PC-9 (cell line): ENCODE results near the gene OR6C3. TPM values are rescaled to one million over a fixed set of nuclear protein-coding genes. Genes with fewer than 3 reads are reported as not detected.
"Not testable (repeated sequence)": the region's sequence is repeated elsewhere in the genome, so short reads cannot be mapped to it uniquely, and the experiment has no call there.

Source experiments
- BruUV-seq: library from RNA; stranded (reverse); fragments of 400-500 nt; replicated peaks from 2 replicates; lab custom pipeline; 2021; lab: Mats Ljungman, UMichigan
- CTCF ChIA-PET: fragments of 300-600 bp; sonication (Branson Sonifier 250); formaldehyde crosslinking; loops from one replicate; lab custom pipeline; 2022; ENCODE audit warnings: antibody characterized with exemption; lab: Charles Lee
- POLR2A ChIA-PET: fragments of 300-600 bp; sonication (Branson Sonifier 250); formaldehyde crosslinking; loops from one replicate; lab custom pipeline; 2022; ENCODE audit warnings: antibody characterized with exemption; ENCODE audit not compliant: unreplicated experiment; lab: Charles Lee
- DNase-seq, 2 experiments: peaks; one replicate each; pipeline versions ENCODE4 v3.0.0 to v3.0.0-alpha.2; 2015 to 2022; ENCODE audit warnings: mixed read lengths in 1 of 2
- H2AFZ ChIP-seq: fragments of 200-600 bp; sonication (generic); 2 replicates; pipeline ENCODE4 v1.8.1; 2017; ENCODE audit warnings: antibody characterized with exemption
- H3F3A ChIP-seq: fragments of 200-600 bp; sonication (generic); 2 replicates; pipeline ENCODE4 v1.8.1; 2017; ENCODE audit warnings: antibody characterized with exemption, mild to moderate bottlenecking, low read depth; ENCODE audit not compliant: insufficient read depth
- H3K27ac ChIP-seq: fragments of 200-600 bp; sonication (generic); 2 replicates; pipeline ENCODE4 v1.6.1; 2016; ENCODE audit warnings: mixed run types
- H3K27me3 ChIP-seq: fragments of 200-600 bp; sonication (generic); 2 replicates; pipeline ENCODE4 v1.6.1; 2016; ENCODE audit warnings: low read depth, mixed run types; ENCODE audit not compliant: insufficient read depth
- H3K36me3 ChIP-seq: fragments of 200-600 bp; sonication (generic); 2 replicates; pipeline ENCODE4 v1.6.1; 2016; ENCODE audit warnings: low read depth, mixed run types
- H3K4me1 ChIP-seq: fragments of 200-600 bp; sonication (generic); replicated peaks from 2 replicates; pipeline ENCODE4 v1.6.1; 2016; ENCODE audit warnings: mixed run types; ENCODE audit not compliant: insufficient read depth
- H3K4me2 ChIP-seq: fragments of 200-600 bp; sonication (generic); 2 replicates; pipeline ENCODE4 v1.6.1; 2017; ENCODE audit warnings: mixed run types
- H3K4me3 ChIP-seq: fragments of 200-600 bp; sonication (generic); 2 replicates; pipeline ENCODE4 v1.6.1; 2016; ENCODE audit warnings: mixed run types
- H3K79me2 ChIP-seq: fragments of 200-600 bp; sonication (generic); 2 replicates; pipeline ENCODE4 v1.6.1; 2017; ENCODE audit warnings: low read depth, mixed run types
- H3K9me2 ChIP-seq: fragments of 200-600 bp; sonication (generic); 2 replicates; pipeline ENCODE4 v1.8.1; 2017; ENCODE audit warnings: mild to moderate bottlenecking; ENCODE audit not compliant: insufficient read depth
- H3K9me3 ChIP-seq: fragments of 200-600 bp; sonication (generic); 2 replicates; pipeline ENCODE4 v1.8.1; 2016; ENCODE audit warnings: low read depth; ENCODE audit not compliant: insufficient read depth
- H4K20me1 ChIP-seq: fragments of 200-600 bp; sonication (generic); 2 replicates; pipeline ENCODE4 v1.8.1; 2017; ENCODE audit not compliant: insufficient read depth
- EZH2 ChIP-seq: fragments of 200-600 bp; sonication (generic); IDR thresholded peaks from 2 replicates; pipeline ENCODE4 v1.8.0; 2017; ENCODE audit warnings: antibody characterized with exemption, low read depth
- intact Hi-C: fragments of 100-400 bp; cut with micrococcal nuclease; formaldehyde crosslinking; loops from one replicate; pipeline ENCODE4 v1.10.0; 2022; ENCODE audit not compliant: unreplicated experiment
- total RNA-seq: library from RNA; stranded (reverse); gene quantifications from 2 replicates; pipeline ENCODE4 v1.2.3, GENCODE V29; 2021
- TF ChIP-seq, protein P1 (sequence below): fragments of 200-600 bp; sonication (generic); conservative IDR thresholded peaks from 2 replicates; pipeline ENCODE4 v1.6.1; 2017; ENCODE audit warnings: mixed run types, antibody characterized with exemption, mild to moderate bottlenecking, moderate library complexity

The OR6C3 gene
- total RNA-seq, 1 experiment from 2014 or later = not detected

DNA sequence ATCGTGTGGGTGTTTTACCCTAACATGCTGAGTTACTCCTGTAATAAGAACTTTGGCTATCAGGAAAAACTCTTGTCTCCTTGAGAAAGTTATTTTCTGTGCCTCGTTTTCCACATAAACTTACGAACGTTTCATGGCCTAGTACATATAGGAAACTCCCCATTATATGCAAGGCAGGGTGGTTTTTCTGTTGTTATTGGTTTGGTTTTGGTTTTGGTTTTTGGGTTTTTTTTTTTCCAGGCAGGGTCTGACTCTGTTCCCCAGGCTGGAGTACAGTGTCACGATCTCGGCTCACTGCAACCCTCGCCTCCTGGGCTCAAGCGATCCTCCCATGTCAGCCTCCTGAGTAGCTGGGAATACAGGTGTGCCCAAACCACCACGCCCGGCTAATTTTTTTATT is 5.5 kb downstream of the OR6C3 start:
- Histone ChIP-seq H3K9me2 (no peaks in the 10 kb centered on the region), H4K20me1 (no peaks in the 10 kb centered on the region), H3F3A (no peaks in the 10 kb centered on the region), H3K79me2 (no peaks in the 10 kb centered on the region), H2AFZ (0 out of 2 replicates have a peak overlapping the region, but pooled peaks have one; percentile 48), H3K9me3 (no peaks in the 10 kb centered on the region), H3K4me3 (no peak overlapping the region), H3K36me3 (no peaks in the 10 kb centered on the region), H3K27me3 (no peaks in the 10 kb centered on the region), H3K4me2 (no peak overlapping the region), H3K27ac (no peak overlapping the region), H3K4me1 (no peaks in the 10 kb centered on the region)
- intact Hi-C loops = no loop called here
- POLR2A ChIA-PET = no interaction called here
- no peak for TF ChIP-seq EZH2
- TF ChIP-seq, protein P1, sequence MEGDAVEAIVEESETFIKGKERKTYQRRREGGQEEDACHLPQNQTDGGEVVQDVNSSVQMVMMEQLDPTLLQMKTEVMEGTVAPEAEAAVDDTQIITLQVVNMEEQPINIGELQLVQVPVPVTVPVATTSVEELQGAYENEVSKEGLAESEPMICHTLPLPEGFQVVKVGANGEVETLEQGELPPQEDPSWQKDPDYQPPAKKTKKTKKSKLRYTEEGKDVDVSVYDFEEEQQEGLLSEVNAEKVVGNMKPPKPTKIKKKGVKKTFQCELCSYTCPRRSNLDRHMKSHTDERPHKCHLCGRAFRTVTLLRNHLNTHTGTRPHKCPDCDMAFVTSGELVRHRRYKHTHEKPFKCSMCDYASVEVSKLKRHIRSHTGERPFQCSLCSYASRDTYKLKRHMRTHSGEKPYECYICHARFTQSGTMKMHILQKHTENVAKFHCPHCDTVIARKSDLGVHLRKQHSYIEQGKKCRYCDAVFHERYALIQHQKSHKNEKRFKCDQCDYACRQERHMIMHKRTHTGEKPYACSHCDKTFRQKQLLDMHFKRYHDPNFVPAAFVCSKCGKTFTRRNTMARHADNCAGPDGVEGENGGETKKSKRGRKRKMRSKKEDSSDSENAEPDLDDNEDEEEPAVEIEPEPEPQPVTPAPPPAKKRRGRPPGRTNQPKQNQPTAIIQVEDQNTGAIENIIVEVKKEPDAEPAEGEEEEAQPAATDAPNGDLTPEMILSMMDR = no peak
- BruUV-seq = no TSS peak
- CTCF ChIA-PET = no interaction called here
- no peak for DNase-seq

DNA sequence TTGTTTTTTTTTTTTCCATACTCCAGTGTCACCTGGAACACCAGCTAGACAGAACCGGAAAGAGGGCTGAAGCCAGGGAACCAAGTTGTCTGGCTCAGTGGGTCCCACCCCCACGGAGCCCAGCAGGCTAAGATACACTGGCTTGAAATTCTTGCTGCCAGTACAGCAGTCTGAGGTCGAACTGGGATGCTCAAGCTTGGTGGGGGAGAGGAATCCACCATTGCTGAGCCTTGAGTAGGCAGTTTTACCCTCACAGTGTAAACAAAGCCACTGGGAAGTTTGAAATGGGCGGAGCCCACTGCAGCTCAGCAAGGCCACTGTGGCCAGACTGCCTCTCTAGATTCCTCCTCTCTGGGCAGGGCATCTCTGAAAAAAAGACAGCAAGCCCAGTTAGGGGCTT is 24.8 kb downstream of the OR6C3 start:
- BruUV-seq, H4K20me1 ChIP-seq, CTCF ChIA-PET: not testable (repeated sequence)

DNA sequence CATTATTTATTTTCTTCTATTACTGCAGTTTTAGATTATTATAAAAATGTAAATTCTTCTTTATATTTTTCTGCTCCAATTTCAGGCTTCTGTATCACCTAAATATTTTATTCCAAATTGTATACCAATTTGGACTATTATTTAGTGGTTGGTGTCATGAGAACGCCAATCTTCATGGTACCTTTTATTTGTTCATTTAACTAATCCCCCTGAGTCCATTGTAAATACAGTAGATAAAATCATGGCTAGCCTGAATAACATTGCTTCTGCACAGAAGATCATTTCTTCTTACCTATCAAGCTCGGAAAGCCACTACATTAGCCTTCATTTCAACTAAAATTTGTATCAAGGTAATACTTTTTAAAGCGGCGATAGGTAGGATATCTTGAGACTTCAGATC is 32.1 kb downstream of the OR6C3 start, which contains the start of gene OR6C75:
TSS of gene OR6C75 (plus strand) at position 301 of the 400 bp plus-strand sequence. CDS start 2,136 bp downstream, outside the sequence.
- no peaks in the 10 kb centered on the region for H3K79me2 ChIP-seq
- intact Hi-C loops = no loop called here
- BruUV-seq = no TSS peak
- no peak within 1 kb of the TSS for H2AFZ ChIP-seq
- no peaks in the 10 kb centered on the region for H3K27me3 ChIP-seq
- no peak for TF ChIP-seq EZH2
- TF ChIP-seq, protein P1 = no peak
- H3K4me2 ChIP-seq = no peak within 1 kb of the TSS
- ChIA-PET CTCF (no interaction called here), POLR2A (no interaction called here)
- no peaks in the 10 kb centered on the region for H3K9me2 ChIP-seq
- H4K20me1 ChIP-seq = no peaks in the 10 kb centered on the region
- no peaks in the 10 kb centered on the region for H3K9me3 ChIP-seq
- no peak within 1 kb of the TSS for H3K27ac ChIP-seq
- DNase-seq = no peak
- no peaks in the 10 kb centered on the region for H3F3A ChIP-seq
- H3K4me1 ChIP-seq = no peaks in the 10 kb centered on the region
- no peaks in the 10 kb centered on the region for H3K36me3 ChIP-seq
- no peak within 1 kb of the TSS for H3K4me3 ChIP-seq

More for the DNA sequence above, 24.8 kb downstream of the OR6C3 start:
- H3K79me2 ChIP-seq, POLR2A ChIA-PET, H3K9me3 ChIP-seq, H3K27me3 ChIP-seq, H3K4me2 ChIP-seq, H3K4me3 ChIP-seq, H3K9me2 ChIP-seq, H3K36me3 ChIP-seq, DNase-seq, H2AFZ ChIP-seq, H3K27ac ChIP-seq, H3K4me1 ChIP-seq, intact Hi-C loops, H3F3A ChIP-seq: not testable (repeated sequence)

DNA sequence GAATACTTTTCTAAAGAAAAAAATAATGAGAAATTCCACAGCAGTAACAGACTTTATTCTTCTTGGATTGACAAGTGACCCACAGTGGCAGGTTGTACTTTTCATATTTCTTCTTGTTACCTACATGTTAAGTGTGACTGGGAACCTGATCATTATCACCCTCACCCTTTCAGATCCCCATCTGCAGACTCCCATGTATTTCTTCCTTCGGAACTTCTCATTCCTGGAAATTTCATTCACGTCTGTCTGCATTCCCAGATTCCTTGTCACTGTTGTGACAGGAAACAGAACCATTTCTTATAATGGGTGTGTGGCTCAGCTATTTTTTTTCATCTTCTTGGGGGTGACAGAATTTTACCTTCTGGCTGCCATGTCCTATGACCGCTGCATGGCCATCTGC is 34.5 kb downstream of the OR6C3 start:
- ChIA-PET CTCF (no interaction called here), POLR2A (no interaction called here)
- Histone ChIP-seq H3K4me3 (no peak overlapping the region), H3K9me2 (no peaks in the 10 kb centered on the region), H3K4me2 (no peak overlapping the region), H2AFZ (no peak overlapping the region), H3K4me1 (no peaks in the 10 kb centered on the region), H3K36me3 (no peaks in the 10 kb centered on the region), H4K20me1 (no peaks in the 10 kb centered on the region), H3K79me2 (no peaks in the 10 kb centered on the region), H3K27me3 (no peaks in the 10 kb centered on the region), H3K27ac (no peak overlapping the region), H3F3A (no peaks in the 10 kb centered on the region), H3K9me3 (no peaks in the 10 kb centered on the region; the same call in 1 of the 2 replicates)
- intact Hi-C loops = no loop called here
- BruUV-seq = no TSS peak
- TF ChIP-seq EZH2 = no peak
- TF ChIP-seq, protein P1 = no peak
- no peak for DNase-seq
